Islet of Langerhans (tissue), 1 donor: ENCODE data around the gene NYNRIN.
"Not testable (repeated sequence)": the region's sequence is repeated elsewhere in the genome, so short reads cannot be mapped to it uniquely, and the experiment has no call there.

Experiments
- FAIRE-seq: peaks from one replicate; lab custom pipeline; 2011; peaks lifted over from hg19 to GRCh38; lab: Jason Lieb, UNC

The NYNRIN gene

DNA sequence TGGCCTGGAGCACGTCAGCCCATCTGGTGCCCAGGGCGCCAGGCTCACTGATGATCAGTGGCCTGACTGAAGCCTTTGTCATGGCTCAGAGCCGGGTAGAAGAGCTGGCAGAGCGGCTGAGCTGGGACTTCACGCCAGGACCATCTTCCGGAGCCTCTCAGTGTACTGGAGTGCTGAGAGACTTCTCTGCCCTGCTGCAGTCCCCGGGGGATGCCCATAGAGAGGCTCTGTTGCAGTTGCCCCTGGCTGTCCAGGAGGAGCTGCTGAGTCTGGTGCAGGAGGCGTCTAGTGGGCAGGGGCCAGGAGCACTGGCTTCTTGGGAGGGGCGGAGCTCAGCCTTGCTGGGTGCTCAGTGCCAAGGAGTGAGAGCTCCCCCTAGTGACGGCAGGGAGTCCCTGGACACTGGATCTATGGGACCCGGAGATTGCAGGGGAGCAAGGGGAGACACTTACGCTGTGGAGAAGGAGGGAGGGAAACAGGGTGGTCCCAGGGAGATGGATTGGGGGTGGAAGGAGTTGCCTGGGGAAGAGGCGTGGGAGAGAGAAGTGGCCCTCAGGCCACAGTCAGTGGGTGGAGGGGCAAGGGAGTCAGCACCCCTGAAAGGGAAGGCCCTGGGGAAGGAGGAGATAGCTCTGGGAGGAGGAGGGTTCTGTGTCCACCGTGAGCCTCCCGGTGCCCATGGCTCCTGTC is 32.9 kb downstream of the NYNRIN start:
- no peak for FAIRE-seq

DNA sequence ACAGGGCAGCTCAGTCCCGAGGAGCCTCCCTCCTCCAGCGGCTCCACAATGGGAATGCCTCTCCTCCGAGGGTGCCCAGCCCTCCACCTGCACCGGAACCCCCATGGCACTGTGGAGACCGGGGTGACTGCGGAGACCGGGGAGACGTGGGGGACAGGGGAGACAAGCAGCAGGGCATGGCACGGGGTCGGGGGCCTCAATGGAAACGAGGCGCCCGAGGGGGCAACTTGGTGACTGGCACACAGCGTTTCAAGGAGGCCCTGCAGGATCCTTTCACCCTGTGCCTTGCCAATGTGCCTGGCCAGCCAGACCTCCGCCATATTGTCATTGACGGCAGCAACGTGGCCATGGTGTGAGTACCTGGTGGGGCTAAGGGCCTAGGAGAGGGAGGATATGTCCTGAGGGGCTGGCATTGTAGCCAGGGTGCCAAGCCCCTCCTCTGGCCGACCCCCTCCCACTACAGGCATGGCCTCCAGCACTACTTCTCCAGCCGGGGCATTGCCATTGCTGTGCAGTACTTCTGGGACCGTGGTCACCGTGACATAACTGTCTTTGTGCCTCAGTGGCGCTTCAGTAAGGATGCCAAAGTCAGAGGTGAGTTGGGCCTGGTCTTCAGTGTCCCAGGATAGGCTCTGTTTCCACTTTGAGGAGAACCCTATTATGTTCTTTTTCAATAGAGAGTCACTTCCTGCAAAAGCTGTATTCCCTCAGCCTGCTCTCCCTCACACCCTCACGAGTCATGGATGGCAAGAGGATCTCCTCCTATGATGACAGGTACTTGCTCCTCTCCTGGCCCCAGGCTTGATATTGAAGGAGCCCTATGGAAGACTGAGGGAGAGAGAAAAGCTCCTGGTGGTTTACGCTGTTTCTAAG is 33.7 kb downstream of the NYNRIN start:
- FAIRE-seq = no peak

DNA sequence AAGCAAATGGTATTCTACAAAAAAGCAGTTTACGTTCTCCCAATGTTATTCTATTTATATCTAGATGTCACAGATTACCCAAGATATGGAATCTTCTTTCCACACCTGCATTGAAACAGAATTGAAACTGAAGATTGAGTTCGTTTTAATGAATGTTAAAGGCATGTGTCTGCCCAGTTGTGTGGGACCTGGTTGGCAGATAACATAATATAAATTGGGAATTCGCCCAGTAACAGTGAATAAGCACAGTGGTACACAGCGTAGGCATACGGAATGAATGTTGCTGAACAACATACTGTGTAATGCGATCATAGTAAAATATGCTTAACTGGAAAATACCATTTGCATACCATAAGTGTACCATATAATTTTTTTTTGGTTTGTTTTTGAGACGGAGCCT is 35.2 kb downstream of the NYNRIN start:
- FAIRE-seq = no peak

DNA sequence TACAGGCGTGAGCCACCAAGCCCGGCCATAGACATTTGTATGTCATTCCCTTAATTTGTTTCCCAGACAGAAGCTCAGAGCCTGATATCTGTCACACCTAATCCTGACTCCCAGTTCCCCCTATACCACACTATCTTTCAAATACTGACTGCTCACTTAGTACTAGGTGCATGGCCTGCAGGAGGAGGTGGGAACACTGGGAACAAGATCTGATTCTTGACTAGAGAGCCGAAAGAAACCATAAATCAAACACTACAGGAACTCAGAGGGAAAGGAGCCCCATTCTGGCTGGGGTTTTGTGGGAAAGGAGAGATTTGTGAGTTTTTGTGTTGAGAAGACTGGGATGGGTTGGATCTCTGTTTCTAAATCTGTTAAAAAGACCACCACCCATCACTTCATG is 35.9 kb downstream of the NYNRIN start:
- FAIRE-seq = no peak

DNA sequence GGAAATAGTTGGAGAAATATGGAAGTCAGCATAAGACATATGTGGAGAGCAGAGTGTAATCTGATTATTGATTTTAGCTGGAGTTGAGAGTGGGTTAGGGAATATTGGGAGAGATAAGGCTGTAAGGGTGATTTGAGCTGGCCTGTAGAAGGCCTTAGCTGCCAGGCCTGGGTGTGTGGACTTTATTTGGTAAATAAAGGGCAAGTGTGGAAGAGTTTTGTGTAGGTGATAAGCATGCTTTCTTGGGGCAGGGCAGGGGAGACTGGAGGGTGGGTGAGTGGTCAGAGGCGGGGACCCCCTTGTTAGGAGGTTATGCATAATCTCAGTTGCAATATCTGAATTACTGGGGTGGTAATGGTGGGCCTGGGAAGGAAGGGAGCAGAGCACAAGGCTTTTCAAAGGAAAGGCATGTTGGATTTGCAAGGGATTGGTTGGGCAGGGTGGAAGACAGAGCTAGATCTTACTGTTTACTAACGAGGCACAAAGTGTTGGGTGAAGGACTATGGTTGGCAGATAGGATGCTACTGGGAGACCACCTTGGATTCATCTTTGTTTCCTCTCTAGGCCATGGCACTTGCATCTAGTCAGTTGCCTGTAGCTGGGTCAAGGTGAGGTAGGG is 36.5 kb downstream of the NYNRIN start:
- no peak for FAIRE-seq

DNA sequence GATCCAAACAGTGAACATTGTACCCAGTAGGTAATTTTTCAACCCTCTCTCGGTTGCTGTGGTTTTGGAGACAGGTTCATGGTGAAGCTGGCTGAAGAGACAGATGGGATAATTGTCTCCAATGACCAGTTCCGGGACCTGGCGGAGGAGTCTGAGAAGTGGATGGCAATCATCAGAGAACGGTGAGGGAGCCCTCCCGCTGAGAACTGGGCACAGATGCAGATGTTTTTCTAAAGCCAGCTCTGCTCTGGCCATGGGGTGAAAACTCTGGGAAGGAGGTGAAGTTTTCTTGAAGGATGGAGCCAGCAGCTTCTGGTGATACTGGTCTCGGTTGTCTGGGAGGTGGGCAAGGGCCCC is 37.2 kb downstream of the NYNRIN start:
- FAIRE-seq = no peak

DNA sequence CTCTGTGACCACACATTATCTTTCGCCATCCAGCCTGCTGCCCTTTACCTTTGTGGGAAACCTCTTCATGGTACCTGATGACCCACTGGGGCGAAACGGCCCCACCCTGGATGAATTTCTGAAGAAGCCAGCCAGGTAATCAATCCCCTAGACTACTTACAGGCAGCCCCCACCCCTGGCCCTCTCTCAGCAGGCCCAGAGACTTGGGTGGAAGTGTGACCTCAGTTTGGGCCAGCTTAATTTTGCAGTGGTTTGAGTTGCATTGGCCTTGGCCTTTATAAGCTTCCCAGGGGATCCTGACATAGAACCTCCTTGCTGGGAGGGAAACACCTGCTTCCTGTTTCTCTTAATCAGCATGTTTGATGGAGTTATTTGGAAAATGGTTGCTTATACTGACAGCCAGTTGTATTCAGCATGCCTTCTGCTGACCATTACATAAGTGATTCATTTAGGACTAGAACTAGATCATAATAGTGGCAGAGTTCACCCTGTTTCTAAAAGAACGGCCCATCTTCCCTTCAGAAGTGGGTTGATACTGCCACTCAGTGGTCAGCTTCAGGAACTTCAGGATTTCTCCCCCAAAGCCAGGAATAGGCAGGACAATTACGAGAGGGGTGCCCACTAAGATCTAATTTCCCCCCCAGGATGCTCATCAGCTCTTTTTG is 37.7 kb downstream of the NYNRIN start:
- FAIRE-seq = no peak

DNA sequence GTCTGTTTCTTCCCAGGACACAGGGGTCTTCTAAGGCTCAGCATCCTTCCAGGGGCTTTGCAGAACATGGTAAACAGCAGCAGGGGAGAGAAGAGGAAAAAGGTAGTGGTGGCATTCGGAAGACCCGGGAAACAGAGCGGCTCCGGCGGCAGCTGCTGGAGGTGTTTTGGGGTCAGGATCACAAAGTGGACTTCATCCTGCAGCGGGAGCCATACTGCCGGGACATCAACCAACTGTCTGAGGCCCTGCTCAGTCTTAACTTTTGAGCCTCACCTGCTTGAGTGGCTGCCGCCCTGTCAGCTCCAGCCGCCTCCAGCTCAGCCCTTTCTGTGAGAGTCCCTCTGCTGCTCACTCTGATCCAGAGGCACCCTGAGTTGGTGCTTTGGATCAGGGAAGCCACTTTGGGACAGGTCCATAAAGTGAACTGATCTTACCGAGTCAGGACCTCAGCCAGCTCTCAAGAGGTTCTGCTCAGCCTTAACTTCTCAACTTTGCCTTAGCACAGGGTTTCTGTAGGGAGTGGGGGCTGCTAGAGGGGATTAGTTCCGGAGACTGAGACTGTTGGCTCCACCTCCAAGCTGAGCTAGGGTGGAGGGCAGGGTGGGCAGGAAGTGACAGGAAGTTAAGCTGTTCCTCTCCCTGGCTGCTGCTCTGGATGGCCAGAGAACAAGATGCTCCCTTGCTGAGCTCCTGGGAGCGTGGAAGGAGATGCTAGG is 38.4 kb downstream of the NYNRIN start:
- FAIRE-seq = no peak

DNA sequence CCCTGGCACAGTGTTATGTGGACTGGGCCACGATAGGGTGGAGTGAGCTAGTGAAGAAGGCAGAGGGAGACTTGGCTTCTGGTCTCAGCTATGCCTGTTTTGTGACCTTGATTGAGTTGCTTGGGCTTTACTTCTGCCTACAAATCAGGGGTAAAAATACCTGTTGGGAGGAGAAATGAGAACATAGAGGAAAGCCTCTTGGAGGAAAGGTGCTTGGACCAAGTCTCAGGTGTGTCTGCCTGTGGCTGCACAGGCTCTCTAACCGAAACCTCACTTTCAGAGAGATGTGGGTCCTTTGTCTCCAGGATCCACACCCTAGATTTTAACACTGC is 38.9 kb downstream of the NYNRIN start:
- no peak for FAIRE-seq

DNA sequence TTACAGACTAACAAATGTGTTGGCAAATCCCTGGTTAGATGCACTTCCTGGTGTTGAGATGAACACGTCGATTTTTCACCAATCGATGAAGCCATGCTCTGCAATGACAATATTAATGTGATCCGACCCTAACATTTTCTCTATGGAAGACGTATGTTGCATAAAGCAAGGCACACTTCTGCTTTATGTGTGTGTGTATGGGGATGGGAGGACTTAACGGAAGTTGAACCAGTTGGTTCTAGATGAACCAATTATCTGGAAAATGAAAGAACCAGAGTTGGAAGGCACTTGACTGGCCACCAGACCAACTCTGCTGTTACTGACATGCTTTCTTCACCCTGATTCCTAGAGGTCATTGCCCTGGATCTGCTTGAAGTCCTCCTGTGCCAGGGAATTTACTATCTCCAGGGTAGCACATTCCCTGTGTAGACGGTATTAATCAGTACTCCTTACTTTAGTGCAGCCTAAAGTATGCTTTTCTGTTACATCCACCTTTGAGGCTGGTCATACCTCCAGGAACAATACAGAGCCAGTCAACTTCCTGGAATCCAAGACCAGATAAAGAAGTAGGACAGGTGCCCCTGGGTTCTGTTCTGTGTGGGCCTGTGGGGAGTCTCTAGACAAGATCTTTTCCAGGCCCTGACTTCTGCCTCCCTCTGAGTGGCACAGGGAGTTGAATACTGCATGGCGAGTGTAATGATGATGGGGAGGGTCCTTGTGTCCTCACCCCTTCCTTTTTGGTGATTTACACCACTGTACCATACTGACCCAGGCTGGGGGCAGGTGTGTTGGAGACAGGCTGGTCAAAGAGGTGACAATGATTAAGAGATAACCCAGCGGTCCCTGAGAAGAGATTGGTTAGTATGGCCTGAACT is 39.7 kb downstream of the NYNRIN start:
- no peak for FAIRE-seq

DNA sequence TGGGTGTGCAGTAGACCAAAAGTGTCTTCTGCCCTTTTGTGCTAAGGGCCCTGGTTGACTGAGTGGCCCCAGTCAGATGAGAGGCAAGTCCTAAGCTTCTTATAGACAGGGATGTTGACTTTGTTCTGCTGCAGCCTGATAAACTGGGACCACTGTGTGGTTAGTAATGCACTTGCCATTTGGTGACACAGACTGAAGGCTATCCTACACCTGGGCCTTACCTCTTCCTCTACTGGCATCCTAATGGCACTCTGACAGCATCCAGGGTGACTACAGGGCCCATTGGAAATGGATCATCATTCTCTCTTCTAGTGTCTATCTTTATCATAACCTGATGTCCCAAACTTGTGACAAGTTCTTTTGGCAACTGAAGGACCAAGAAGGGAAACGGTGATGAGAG is 40.5 kb downstream of the NYNRIN start:
- FAIRE-seq = no peak

DNA sequence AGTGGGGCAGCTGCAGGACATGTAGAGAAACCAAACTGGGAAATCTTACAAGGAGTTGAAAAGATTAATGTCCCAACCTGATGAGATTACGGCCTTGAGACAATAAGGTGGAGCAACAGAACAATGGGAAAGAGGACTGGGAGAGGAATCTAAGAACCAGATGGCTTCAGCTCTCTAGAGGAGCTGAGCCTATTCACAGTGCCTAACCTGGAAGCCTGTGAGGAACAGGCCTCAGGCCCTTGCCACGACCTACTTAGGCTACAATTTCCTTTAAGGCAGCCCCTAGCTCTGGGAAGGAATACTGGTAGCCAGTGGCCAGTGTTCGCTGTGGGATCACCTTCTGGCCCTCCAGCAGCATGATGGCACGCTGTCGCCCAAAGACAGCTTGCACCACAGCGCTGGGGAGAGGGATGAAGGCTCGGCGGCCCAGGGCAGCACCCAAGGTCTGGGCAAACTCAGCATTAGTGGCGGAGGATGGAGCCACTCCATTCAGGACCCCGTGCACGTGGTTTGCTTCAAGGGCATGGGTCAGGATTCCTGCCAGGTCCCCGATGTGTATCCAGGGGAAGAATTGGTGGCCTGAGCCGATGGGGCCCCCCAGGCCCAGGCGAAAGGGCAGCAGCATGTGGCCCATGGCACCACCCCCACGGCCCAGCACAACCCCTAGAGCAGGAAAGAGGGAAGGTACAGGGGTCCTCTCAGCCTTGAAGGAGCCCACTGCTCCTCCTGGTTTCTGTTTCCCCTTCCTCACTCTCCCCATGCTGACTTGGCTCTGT is 41.2 kb downstream of the NYNRIN start:
- FAIRE-seq = no peak

DNA sequence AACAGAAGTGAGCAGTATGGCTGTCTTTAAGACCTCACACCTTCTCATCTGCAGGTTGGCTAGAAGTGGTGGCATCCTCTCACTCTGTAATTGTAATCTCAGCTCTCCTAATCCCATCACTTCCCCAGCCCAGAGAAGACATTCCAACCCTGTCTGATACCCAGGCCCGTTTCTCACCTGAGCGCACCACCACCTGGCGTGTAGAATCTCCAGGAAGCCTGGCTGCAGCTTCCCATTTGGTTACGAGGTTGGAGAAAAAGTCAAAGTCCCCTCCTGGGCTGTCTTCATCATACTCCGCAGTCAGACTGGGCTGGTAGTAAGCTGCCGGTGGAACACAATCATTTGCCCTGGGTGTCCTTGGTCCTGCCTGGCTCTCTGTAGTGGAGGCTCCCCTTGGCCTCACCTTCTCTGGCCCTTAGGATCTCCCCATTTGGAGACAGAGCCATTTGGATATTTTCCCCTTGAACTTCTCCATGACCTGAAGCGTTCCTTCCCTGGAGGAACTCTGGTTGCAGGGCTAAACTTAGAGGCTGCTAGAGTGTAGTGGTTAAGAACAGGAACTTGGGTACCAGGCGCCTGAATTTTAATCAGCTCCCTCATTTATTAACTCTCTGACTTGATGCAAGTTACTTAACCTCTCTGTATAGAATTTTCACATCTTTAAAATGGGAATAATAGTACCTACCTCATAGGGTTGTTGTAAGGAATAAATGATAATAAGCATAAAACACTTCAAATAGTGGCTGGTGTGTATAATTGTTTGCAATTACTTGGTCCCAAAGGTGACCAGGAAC is 42.0 kb downstream of the NYNRIN start:
- no peak for FAIRE-seq

DNA sequence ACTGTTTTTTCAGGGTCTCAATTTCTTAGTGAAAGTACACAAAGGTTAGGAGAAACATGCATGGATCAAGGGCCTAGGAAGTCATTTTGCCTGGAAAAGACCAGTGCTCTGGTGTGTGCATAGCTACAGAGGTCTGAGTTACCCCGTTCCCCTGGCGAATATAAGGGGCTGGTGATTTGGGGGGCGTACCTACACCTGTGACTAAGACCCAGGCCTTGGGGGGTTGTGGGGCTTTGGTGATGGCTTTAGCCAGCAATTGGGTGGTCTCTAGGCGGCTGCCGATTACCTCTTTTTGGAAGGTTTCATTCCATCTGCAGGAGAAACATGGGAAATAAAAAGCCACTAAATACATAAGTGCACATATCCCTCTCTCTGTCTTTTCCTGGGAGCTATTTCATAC is 42.7 kb downstream of the NYNRIN start:
- FAIRE-seq = no peak

DNA sequence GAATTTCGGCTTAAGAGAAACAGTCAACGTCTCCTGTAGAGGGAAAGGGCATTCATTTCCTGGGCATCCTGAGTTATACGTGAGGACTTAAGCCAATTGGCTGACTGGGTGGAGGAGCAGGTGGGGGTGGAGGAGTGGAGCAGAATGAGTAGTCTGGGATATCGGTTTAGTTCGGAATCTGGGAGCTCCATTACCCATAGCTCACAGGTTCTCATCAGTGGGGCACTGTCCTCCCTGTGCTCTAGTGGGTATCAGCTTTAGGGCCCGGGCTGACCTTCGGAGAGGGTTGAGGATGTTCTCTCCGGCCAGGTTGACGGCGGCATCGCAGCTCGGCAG is 43.1 kb downstream of the NYNRIN start:
- no peak for FAIRE-seq

DNA sequence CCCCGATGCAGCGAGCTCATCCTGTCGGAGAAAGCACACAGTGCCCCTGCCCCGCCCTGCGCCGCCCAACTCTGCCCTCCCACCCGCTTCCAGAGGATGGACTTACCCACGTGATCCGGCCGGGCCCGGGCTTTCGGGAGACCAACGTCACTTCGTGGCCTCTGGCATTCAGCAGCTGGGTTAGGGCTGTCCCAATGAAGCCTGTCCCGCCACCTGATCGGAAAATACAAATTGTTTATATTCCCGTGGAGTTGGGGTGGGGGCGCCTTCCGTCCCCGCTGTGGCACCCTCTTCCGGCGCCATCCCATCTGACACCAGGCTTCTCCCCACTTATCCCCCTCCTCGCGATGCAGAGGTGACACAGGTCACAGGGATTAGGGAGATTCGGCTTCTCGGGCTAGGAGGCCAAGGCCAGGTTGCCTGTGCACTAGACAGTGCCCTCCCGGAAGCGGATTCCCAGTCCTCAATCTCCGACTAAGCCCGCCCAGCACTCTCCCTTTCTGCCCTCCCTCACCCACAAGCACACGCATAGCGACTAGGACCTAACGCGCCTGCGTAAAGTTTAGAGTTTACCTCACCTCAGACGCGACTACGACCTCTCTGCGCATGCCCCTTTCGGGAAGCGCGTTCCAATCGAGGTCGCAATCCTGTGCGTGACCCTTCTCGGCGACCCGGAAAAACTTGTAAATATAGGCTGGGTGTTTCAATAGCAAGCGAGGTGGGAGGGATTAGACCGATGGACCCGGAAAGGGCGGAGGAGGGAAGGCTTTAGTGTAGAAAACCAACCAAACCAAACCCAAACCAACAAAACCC is 43.6 kb downstream of the NYNRIN start, which contains the start of gene SDR39U1:
Gene SDR39U1 (minus strand): TSS at position 537 of the 813 bp plus-strand sequence. CDS start 7 bp downstream, at position 530.
- peak; percentile 17 for FAIRE-seq

DNA sequence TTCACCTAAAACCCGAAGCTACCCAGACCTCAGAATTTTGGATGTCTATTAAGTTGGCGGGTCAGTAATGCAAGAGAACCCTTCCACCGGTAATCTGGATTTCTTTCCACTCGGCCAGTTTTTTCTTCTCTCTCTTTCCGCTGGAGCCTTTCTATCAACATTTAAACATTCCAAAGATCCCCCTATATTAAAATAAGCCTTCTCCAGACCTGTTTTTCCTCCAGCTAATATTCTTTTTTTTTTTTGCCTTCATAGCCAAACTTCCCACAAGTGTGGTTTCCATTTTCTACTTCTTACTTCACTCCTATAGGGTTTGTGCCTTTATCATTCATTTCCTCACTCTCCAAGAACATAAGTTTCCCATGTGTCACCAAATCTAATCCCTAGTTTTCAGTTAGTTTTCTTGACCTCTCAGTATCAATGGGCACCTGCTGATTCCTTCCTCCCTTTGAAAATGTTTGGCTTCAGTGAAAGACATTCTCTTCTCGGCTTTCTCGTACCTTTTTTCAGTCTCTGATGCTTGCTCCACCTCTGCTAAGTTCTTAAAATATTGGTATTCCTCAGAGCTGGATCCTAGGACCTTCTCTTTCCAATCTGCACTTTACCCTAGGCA is 44.4 kb downstream of the NYNRIN start:
- FAIRE-seq = no peak

DNA sequence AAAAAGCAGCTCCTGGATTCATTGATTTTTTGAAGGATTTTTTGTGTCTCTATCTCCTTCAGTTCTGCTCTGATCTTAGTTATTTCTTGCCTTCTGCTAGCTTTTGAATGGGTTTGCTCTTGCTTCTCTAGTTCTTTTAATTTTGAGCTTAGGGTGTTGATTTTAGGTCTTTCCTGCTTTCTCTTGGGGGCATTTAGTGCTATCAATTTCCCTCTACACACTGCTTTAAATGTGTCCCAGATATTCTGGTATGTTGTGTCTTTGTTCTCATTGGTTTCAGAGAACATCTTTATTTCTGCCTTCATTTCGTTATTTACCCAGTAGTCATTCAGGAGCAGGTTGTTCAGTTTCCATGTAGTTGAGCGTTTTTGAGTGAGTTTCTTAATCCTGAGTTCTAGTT is 52.0 kb downstream of the NYNRIN start:
- not testable (repeated sequence) for FAIRE-seq
